HG03521 (cell line): ENCODE results near the gene EMX1.

Source experiments
- ATAC-seq: cut with Tn5 transposase; IDR thresholded peaks from one replicate; pipeline ENCODE4 v1.9.1; 2021; ENCODE audit warnings: mild to moderate bottlenecking, moderate library complexity; ENCODE audit not compliant: unreplicated experiment

EMX1 gene

DNA sequence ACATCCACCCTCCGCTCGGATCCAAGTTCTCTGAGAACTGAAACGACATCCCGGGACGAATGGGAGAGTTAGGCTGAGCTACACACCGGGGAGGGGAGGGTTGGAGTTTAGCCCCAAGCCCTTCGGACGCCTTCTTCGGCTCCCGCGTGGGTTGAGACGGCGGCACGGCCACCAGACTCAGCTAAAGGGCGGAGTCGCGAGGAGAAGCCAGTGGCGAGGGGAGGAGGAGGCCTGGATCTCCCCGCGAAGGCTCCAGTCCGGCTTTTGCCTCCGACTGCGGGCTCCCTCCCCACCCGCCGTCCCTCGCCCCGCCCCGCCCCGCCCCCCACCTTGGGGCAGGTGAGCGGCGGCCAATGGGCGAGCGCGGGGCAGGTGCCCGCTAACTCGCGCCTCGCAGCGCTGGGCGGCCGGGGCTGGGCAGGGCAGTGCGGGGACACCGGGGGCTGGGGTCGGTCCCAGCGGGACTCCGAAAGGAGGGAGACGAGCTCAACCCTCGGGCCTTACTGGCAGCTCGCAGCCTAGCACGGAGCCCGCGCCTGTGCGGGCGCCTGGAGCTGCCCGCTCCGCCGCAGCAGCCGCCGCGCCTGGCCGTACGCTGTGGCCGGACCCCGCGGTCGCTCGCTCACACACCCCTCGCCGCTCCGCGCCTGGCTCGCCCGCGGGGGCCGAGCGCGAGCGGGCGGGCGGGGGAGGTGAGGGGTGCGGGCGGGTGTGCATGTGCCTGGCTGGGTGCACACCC lies at the start of gene EMX1:
TSS of gene EMX1 (plus strand) at position 382 of the 739 bp plus-strand sequence. CDS start at position 716, 334 bp downstream.
- ATAC-seq: peak; percentile 41

DNA sequence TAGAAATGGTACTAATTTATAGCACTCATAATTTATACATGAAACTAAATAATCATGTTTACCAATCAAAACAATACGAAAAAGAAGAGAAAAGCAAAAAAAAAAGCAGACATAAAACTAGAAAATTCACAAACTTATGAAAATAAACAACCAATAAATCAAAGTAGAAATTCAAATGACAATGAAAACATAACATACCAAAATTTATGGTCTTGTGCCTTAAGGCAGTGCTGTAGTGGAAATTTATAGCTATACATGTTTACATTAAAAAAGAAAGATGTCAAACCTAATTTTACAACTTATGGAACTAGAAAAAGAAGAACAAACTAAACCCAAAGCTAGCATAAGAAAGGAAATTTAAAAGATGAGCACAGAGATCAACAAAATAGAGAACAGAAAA lies 46.3 kb upstream of the EMX1 start:
- ATAC-seq: no peak

DNA sequence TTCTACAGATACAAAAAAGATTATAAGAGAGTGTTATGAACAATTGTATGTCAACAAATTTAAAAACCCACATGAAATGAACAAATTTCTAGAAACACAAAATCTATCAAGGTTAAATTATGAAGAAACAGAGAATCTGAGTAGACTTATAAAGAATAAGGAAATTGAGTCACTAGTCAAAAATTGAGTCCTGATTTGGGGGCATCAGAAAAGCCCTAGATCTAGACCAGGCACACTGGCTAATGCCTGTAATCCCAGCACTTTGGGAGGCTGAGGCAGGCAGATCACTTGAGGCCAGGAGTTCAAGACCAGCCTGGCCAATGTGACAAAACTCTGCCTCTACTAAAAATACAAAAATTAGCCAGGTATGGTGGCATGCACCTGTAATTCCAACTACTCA lies 45.4 kb upstream of the EMX1 start:
- ATAC-seq: no peak

DNA sequence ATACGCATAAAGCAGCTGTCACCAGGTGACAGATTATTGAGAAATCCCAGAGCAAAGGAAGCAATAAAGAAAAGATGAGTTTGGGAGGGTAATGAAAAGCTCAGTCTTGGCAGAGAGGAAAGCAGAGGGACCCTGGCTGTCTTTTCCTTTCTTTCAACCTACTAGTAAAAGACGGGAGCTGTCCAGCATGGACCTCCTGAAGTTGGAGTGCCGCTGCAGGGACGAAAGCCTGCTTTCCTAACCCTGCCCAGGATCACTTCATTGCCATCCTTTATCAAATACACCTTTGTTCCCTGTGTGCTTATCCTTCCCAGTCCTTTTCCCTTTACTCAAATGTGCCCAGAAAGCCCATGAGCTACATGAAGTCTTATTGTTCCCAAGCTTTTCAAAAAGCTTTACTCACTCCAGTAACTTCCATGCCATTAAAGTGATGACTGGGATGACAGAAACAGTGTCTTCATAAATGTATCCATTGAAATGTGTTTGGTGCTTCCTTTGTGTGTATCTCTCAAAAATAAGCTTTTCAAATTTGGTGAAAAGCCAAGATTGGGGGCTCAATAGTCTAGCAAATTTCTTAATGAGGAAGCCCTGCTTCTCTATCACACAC lies 33.9 kb upstream of the EMX1 start:
- ATAC-seq: no peak

DNA sequence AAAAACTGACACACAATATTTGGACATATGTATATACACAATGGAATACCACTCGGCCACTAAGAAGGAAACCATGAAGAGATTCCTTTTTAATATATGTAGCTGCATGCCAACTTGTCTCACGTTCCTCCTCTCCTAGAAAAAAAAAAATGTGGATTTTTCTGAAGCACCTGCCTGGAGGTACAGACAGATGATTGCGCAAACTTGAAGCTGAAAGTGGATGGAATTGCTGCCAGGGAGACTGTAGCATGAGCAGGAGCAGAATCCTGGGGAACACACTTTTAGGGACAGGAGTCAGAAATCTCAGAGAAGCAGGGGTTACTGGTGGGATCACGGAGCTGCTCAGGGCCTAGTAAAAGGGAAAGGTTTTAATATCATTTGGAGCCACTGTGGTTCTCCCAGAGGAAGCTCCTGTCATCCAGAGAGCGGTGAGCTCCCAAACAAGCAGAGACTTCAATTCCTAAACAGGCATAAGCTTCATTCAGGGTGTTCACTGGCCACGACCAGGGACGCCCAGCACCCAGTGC lies 30.8 kb upstream of the EMX1 start:
- ATAC-seq: no peak

DNA sequence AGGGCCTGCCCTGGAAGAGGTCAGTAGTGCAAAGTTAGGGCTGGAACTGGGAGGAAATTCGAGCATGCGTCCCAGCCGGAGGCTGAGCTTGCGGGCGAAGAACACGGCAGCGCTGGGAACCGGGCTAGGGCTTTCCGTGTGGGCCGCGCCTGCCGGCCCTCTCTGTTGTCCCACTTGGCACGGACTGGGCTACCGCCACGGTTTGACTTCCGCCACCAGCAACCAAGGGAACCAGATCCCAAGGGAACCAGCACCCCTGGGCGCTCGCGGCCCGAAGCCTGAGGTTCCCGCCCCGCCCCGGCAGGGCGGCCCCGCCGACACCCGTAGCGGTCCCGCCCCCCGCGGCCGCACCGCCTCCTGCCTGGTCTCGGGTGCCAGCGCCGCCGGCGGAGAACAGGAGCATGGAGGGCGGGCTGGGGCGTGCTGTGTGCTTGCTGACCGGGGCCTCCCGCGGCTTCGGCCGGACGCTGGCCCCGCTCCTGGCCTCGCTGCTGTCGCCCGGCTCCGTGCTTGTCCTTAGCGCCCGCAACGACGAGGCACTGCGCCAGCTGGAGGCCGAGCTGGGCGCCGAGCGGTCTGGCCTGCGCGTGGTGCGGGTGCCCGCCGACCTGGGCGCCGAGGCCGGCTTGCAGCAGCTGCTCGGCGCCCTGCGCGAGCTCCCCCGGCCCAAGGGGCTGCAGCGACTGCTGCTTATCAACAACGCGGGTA lies 30.1 kb upstream of the EMX1 start, which contains the start of gene SPR:
TSS of gene SPR (plus strand) at position 377 of the 708 bp plus-strand sequence. CDS start at position 402, 25 bp downstream.
- ATAC-seq: peak; percentile 87

DNA sequence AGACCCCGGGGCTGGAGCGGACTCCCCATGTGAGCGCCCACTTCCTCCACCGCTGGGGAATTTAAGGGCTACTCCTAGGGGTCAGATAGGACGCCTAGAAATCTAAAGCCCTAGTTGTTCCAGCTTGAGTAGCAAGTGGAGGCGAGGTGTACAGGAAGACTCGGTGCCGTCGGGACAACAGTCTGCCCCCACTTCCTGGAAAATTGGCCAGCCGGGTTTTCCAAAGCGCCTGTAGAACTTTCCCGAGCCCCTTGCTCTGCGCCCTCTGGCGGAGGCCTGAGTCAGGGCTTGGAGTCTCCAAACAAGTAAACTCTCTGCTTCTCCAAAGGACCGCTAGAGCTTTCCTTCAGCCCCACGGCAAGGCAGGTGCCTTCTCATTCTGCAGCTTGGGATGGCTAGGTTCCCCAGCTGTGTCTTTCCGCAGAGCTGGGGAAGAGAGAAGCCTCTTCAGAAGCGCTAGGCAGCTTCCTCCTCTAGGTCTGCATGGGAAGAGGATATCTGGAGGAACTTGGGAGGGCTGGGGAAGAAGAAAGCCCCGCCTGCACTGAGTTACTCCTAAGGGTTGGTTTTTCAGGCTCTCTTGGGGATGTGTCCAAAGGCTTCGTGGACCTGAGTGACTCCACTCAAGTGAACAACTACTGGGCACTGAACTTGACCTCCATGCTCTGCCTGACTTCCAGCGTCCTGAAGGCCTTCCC lies 29.4 kb upstream of the EMX1 start:
- ATAC-seq: peak; percentile 36

DNA sequence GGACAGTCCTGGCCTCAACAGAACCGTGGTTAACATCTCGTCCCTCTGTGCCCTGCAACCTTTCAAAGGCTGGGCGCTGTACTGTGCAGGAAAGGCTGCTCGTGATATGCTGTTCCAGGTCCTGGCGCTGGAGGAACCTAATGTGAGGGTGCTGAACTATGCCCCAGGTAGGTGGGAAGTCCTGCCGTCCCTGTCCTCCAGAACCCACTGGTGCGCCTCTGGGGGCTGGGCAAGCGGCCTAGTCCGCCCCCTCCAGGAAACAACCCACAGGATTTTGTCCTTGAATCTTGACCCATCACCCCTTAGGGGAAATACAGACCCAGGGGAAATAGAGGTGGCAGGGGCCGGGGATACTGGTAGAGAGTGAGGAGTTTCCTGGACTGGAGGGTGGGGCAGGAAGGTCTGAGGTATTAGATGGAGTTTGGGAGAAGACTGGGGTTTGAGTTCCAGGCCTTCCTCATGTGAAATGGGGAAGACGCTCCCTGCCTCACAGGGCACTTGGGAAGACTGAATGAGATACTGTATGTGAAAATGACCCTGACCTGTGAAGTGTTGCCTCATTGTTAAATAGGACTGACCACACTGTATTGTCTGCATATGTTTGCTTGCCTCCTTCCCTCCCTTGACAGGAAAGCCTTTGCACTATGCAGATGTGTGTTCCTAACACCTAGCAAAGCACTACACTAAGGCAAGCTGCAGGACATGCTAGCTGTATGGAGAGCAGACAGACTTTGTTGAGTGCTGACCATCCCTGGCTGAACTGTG lies 28.7 kb upstream of the EMX1 start:
- ATAC-seq: no peak

DNA sequence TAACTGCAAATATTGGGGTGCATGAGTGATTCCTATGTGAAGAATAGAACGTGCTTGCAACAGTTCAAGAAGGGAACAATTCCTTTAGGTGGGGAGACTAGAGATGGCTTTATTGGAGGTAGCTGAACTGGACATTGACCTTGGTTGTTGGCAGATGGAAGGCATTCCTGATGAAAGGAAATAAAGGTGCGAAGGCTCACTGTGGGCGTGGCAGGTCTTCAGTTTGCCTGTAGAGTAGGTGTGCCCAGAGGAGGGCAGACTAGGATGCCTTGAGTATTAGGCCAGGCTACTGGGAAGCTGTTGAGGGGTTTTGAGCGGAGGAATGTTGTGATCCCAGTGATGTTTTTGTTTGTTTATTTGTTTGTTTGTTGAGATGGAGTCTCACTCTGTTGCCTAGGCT lies 27.3 kb upstream of the EMX1 start:
- ATAC-seq: no peak

DNA sequence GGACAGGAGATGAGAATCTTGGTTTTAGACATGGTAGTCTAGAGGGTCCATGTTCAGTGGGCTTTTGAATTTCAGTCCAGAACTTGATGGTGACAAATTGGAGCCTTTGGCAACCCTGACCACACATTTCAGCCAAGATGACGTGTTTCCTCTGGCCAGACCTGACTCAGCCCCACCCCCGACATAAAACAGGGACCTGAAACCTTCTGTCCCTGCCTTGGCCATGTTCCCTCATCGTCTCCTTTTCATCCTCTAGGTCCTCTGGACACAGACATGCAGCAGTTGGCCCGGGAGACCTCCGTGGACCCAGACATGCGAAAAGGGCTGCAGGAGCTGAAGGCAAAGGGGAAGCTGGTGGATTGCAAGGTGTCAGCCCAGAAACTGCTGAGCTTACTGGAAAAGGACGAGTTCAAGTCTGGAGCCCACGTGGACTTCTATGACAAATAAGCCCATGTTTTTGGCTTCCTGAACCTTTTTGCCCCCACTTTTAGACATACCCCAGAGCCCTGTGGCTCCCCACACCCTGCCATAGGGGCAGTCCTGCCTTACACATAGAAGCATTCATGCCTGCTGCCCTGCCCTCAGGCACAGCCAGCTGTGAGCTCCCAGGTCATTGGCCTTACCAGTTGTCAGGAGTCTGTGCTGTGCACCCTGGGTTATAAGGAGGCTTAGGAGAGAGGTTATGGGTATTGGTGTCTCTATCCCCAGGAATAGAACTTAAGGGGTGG lies 26.1 kb upstream of the EMX1 start:
- no peak for ATAC-seq

DNA sequence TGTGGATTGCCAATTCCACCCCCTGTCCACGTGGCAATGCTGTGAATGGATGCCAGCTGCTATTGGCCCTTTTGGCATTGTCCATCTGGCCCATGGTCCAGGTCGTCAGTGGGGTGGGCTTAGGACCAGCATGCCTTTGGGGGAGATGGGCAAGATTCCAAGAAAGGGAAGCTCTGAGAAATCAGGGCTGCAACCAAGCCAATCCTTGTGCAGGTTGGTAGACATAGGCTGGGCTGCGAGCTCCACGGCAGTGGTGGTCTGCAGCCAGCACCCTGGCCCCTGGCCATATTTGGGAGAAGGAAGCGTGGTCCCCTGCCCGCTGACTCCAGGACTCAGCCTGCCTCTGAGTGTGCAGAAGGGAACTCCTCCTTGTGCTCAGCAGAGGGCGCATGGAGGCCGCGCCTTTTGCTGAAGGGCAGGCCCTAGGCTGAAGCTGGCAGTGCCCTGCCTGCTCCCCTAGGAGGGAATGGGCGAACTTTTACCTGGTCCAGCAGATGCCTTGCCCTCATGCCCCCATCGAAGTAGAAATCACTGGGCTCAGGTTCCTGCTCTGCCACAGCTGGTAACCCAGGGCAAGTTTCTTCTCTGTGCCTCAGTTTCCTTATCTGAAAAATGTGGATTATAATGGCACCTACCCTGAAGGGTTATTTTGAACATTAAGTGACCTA lies 24.7 kb upstream of the EMX1 start:
- ATAC-seq: peak; percentile 49

DNA sequence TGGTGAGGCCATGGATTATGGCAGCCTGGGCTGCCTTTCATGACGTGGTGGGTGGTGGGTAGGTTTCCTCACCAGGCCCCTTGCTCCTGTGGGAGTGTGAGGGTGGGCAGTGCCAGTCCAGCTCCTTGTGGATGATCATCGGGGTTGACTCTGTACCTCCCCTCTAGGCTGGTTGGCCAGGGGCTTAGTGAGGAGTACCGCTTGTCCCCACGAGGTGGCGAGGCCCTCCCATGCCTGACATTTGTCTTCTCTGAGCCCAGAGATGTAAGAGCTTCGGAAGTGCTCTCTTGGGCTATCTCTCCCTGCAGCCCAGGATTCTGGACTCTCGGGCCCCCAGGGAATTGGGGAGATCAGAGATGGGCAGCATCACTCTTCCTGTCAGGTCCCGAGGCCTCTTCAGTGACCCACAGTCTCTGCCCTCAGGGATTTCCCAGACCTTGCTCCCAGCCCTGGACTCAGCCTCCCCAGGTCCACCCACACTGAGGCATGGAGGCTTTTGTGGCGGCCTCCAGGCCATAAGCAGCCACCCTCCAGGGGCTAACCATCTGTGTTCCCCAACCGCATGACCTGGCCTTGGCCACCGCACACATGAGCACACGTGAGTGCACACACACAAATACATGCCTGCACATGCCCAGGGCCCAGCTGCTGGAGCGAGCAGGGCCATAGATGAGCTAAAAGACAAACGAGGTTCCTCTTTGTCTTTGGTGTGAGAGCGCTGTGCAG lies 23.6 kb upstream of the EMX1 start:
- peak; percentile 56 for ATAC-seq

DNA sequence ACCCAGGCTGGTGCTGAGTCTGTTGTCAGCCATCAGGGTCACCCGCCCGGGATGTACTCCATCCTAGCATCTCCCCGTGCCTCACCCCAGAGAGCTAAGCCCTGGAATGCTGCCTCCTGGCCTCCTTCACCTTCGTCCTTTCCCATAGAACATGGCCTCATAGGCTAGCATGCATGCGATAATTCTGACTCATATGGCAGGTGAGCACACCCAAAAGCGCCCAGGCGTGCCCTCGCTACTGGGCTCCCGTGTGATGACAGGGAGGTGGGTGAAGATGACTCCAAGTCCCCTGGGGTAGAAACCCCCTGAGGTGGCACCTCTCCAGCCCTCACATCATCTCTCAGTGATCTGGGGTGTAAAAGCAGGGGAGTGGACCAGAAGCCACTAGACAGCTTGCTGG lies 22.8 kb upstream of the EMX1 start:
- ATAC-seq: no peak

DNA sequence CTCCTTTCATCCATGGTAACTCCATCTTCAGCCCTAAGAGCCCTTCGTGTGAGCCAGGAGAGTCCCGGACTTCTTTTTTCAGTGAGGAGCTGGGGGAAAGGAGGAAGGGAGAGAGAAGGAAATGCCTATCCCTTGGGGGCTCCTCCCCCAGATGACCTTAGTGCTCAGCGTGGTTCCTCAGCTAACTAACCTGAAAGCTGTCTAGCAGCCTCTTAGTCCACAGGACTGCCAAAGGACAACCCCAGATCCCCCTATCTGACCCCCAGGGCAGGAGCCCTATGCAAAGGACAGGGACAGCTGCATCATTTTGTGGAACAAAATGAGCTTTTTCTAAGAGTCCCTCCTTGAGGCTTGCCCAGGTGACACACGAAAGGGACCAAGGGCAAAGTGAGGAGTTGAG lies 22.2 kb upstream of the EMX1 start:
- no peak for ATAC-seq

DNA sequence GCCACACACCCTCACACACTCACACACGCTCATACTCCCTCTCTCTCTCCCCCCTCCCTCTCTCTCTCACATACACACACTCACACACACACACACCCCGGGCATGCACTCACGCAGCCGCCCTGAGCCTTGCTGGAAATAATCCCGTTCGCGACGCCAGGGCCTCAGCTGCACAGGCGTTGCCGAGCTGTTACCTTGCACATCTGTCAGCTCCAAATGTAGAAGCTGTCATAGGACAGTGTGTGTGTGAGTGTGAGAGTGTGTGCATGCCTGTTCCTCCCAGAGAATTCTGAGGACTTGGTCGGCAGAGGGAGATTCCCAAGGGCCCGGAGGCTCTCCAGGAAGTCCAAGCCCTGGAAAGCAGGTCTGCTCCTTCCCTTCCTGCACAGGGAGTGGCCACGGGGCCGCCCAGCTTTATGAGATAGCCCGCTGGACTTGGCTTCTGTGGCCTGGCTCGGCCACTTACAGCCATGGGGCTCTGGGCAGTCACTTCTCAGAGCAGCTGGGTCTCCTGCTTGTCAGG lies 21.5 kb upstream of the EMX1 start:
- ATAC-seq: no peak

DNA sequence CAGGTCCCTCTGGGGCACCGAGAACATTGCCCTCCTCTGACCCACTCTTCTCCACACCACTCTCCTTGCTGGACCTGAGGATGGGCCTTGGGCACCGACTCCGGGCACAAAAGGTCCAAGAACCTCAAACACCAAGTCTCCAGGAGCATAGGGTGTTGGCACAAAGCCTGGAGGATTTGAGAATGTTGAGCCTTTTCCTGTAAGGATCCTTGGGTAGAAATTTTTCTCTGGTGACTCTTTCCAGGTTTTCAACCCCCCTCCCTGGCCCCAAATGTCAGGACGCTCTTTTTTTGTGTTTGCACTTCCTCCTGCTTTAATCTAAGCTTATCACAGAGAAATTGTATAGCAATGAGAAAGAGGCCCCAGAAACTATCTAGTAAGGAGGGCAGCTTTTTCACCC lies 20.9 kb upstream of the EMX1 start:
- no peak for ATAC-seq

DNA sequence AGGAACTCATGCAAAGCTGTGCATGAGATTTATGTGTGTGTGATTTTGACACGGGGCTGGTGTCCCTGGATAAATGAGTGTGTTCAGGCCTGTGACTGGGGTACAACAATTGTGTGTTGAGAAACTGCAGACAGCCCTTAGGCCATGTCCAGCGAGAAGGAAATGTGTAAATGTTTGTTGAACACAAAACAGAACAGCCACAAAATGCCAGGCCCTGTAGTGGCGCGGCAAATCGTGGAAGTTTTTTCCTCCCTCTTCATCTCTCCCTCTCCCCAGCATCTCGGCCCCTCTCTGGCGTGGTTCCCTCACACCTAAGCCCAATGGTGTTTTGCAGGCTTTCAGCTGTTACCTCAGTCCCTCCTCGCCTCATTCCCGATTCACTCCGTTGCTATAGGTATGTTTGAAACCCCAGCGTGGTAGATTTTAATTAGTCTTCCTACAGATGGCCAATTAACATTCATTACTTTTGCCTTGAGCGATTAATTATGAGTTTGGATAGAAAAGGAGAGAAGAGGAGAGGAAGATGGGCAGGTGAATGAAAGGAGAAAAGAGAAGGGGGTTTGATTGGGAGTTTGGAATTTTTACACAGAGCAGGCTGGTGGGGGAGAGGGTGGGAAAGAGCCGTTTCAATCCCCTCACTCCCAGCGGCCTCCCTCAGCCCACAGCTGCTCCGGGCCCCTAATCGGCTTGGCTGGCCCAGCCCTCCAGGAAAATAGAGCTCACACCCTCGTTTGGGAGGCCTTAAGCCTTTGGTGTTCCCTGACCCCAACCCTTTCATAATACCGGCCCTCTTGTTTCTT lies 19.3 kb upstream of the EMX1 start:
- ATAC-seq: no peak

DNA sequence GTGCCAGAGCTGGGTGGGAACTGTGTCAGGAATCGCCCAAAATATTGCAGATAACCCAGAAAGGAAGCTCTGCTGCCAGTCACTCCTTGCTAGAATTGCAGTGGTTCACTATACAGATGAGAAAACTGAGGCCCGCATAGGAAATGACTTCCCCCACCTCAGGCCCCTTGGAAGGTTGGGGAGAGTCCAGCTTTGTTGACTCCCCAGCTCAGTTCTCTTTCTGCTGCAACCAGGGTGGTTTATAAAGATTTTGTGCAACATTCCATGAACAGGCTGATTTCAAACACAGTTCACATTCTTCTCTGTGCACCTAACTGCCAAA lies 18.8 kb upstream of the EMX1 start:
- ATAC-seq: no peak
